Rectal smooth muscle tissue (tissue), 1 donor: Measurements from ENCODE around the gene CUBN.

Experiments used
- H3K27ac ChIP-seq: one replicate; pipeline ENCODE4 v1.7.0; 2013; ENCODE audit warnings: low read depth, low read length, inconsistent platforms
- H3K27me3 ChIP-seq: one replicate; pipeline ENCODE4 v1.7.0; 2013; ENCODE audit warnings: low read length; ENCODE audit not compliant: control insufficient read depth, insufficient read depth
- H3K36me3 ChIP-seq: one replicate; pipeline ENCODE4 v1.7.0; 2013; ENCODE audit warnings: low read length; ENCODE audit not compliant: control insufficient read depth, insufficient read depth
- H3K4me1 ChIP-seq: one replicate; pipeline ENCODE4 v1.7.0; 2013; ENCODE audit warnings: low read length; ENCODE audit not compliant: control insufficient read depth, insufficient read depth
- H3K4me3 ChIP-seq: one replicate; pipeline ENCODE4 v1.7.0; 2013; ENCODE audit warnings: low read length
- H3K9ac ChIP-seq: one replicate; pipeline ENCODE4 v1.7.0; 2013; ENCODE audit warnings: low read length

The CUBN gene

DNA sequence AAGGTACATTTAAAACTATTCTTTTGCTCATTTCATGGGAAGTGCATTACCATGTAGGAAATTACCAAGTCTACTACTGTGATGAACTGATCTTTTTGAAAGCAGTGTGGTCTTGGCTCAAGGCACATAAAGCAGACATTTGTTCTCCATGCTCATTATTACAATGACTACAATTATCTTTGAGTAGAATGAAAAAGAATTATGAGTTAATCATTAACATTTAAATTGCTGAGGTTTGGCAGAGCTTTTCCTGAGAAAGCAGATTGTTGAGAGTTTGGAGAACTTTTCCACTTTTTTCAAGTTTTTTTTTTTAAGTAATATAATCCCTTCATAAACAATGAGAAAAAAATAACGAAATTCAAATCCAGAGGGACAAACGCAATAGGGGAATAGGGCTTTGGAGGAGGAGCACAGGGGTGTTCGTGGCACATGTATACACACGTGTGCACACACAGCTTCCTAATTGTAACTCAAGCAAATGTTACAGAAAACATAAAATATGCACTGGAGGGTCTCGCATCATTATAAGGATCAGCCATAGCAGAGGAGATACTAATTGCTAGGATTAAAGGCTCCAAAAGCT is 8.9 kb upstream of the CUBN start:
- no peak overlapping the region for H3K9ac ChIP-seq
- H3K4me1 ChIP-seq: no peaks in the 10 kb centered on the region
- no peak overlapping the region for H3K27ac ChIP-seq
- no peaks in the 10 kb centered on the region for H3K36me3 ChIP-seq
- no peak overlapping the region for H3K4me3 ChIP-seq
- H3K27me3 ChIP-seq: no peaks in the 10 kb centered on the region

DNA sequence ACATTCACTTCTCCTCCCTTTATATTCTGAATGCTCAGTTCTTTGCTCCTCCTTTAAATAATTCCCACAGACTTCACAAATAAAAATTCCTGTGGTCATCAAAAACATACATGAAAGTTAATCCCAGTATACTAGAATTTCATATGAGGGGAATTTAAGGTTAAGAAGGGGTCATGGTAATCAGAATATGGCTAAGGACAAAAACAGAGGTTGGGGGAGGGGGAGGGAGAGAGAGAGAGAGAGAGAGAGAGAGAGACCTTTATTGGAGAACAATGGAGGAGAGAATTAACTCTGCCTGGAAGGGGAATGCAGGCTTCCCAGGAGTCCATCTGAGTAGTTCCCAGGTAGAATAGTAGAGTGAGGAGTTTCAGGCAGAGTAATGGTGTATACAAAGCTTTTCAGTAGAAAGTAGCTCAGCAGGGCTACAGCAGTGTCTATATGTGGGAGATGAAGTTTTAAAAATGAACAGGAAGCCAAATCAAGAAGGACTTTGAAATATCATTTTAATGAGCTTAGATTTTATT is 5.2 kb upstream of the CUBN start:
- Histone ChIP-seq H3K27ac (no peak overlapping the region), H3K4me1 (no peaks in the 10 kb centered on the region), H3K4me3 (no peak overlapping the region), H3K9ac (no peak overlapping the region), H3K27me3 (no peaks in the 10 kb centered on the region), H3K36me3 (no peaks in the 10 kb centered on the region)

DNA sequence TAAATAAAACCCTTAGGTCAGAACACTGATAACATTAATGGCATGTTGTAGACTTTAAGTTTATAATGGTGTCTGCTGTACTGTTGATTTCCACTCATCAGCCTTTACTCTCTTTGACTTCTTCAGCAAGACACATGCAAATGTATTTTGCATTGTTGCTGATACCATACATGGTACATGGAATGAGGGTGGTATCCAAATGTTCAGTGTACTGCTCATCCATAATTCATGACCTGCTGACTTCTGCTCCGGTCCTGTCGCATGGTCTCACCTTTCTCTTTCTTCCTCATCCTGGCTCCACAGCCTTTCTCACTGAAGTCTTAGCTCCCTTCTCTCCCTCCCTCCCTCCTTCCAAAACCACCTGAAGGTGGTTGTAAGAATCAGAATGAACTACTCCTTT is 4.7 kb upstream of the CUBN start:
- Histone ChIP-seq H3K4me3 (no peak overlapping the region), H3K4me1 (no peaks in the 10 kb centered on the region), H3K27me3 (no peaks in the 10 kb centered on the region), H3K9ac (no peak overlapping the region), H3K36me3 (no peaks in the 10 kb centered on the region), H3K27ac (no peak overlapping the region)

DNA sequence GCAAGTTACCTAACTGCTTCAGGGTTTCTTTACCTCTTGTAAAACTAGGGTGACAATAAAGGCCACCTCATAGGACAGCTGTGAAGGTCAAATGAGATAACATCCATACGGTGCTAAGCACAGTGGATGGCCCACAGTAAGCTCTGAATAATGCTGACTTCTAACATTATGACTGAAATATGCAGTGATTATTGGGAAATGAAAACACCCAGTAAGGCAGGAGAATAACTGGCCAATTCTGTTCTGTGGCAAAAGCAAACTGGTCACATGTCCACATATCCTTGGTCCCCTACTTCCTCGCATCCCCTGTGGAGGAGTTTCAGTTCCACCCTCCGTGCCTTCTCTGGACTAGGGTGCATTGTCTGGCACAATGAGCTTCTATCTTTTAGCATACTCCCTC is 1.4 kb downstream of the CUBN start:
- H3K9ac ChIP-seq: no peak overlapping the region
- H3K27me3 ChIP-seq: no peaks in the 10 kb centered on the region
- H3K4me1 ChIP-seq: no peaks in the 10 kb centered on the region
- no peaks in the 10 kb centered on the region for H3K36me3 ChIP-seq
- H3K4me3 ChIP-seq: no peak overlapping the region
- H3K27ac ChIP-seq: no peak overlapping the region

DNA sequence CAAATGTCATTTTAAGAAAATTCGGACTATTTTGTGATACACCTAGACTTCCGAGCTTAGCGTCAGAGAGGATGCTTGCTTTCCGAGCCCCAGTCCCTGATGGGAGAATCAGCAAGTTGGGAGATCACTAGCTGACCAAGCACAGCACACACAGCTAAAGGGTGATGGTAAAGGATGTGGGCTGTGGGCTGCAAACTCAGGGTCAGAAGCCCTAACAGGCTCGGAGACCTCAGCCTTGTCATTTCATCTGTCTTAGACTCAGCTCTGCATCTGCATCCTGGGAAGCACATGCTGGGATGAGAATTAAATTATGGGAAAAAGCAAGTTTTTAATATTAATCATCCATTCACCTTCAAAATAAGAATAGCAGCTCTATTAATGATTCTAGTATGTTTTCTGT is 3.3 kb downstream of the CUBN start:
- H3K27ac ChIP-seq: no peak overlapping the region
- no peak overlapping the region for H3K4me3 ChIP-seq
- H3K36me3 ChIP-seq: no peaks in the 10 kb centered on the region
- H3K9ac ChIP-seq: no peak overlapping the region
- no peaks in the 10 kb centered on the region for H3K27me3 ChIP-seq
- H3K4me1 ChIP-seq: no peaks in the 10 kb centered on the region

DNA sequence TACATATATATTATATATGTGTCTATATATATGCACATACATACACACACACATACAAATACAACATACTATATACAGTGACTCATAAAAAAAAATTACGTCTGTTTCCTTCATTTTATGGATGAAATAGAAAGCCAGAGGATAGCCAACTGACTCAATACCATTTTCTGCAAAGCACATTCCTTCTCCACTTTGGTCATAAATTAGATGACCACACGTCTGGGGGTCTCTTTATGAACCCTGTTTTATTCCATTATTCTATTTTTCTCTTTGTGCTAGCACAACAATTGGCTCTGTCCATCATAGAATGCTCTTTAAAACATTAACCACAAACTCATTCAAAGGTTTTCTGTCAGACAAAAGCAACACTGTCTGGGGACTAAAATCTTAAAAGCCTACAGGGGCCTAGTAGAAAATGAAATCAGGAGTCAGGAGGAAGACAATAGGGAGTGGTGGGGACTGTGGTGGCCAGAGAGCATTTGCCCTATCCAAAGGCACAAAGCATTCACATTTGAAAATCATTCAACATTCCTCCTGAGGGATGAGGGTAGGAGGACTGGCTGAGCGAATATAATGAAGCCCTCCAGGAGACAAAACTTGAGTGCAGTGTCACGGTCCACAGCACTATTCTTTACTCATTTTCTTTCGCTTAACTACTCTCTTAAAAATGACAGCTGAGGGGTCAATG is 4.3 kb downstream of the CUBN start:
- no peak overlapping the region for H3K9ac ChIP-seq
- no peaks in the 10 kb centered on the region for H3K36me3 ChIP-seq
- H3K27me3 ChIP-seq: no peaks in the 10 kb centered on the region
- H3K27ac ChIP-seq: no peak overlapping the region
- H3K4me1 ChIP-seq: no peaks in the 10 kb centered on the region
- H3K4me3 ChIP-seq: no peak overlapping the region

DNA sequence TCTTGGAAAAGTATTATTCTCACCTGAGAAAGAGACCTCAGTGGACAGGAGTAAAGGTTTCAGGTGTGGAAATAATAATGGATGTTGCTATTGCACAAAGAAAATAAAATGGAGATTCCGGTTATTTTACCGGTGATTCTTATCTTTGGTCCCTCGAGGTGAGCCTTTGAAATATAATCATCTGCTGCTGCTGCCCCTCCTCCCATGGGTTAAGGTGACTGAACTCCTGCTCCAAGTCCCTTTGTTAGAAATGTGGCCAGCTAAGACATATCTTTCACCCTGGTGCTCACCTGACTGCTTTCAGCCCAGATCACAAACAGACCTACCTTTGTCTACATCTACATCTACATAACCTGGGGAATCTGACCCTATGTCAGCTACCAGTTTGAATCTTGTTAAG is 5.7 kb downstream of the CUBN start:
- Histone ChIP-seq H3K27ac (no peak overlapping the region), H3K4me3 (no peak overlapping the region), H3K4me1 (no peaks in the 10 kb centered on the region), H3K27me3 (no peaks in the 10 kb centered on the region), H3K9ac (no peak overlapping the region), H3K36me3 (no peaks in the 10 kb centered on the region)

DNA sequence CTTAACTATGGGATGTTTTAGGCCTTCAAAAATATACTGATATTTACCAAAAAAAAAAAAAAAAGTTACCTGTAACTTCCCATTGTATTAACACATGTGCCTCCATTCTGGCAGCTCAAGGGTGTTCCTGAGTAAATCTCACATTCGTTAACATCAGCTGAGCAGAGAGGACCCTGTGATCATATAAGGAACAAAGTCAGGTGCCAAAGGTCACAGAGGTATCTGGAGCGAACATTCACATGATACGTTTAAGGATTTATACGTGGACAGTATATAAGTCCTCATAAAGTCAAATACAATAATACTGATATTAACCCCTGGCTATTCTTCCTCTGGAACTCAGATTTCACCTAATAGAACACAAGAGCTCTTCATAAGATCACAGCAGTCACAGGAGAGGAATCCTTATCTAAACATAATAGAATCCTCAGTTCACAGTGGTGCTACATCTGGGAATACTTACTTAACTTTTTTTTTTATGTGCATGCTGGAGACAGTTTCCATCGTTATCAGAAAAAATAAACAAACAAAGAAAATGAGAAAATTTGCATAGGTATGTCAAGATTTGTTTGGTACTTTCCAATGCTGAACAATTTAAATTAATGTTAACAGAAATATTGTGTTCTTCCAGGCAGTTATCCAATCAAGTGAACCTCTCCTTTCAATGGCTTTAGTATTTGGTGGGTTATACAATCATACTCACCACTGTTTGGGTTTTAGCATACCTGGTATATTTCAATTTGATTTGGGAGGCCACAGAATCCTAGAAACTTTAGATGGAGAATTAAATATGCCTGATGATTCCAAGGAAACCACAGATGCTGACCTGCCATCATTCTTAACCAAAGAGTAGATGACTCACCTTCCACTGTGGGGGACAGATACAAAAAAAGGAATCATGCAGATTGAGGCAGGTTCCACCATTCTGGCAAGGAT is 6.6 kb downstream of the CUBN start:
- Histone ChIP-seq H3K36me3 (no peaks in the 10 kb centered on the region), H3K27me3 (no peaks in the 10 kb centered on the region), H3K9ac (no peak overlapping the region), H3K4me3 (no peak overlapping the region), H3K27ac (no peak overlapping the region), H3K4me1 (no peaks in the 10 kb centered on the region)

DNA sequence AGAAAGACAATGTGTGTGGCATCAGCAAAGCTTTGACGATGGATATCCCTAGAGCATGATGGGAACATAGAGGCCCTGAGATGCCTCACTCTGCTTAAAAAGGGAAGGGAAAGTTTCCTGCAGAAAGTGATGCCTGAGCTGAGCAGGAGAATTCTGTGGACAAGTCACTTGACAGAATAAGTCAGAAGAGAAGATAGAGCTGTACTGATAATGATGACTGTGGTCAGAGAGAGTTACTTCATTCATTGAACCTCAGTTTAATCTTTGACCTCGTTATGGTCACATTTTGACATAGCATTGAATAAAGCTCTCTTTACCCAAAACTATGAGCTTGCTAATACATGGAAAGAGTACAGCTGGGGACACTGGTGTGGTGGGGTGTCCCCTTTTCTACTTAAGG is 7.6 kb downstream of the CUBN start:
- no peaks in the 10 kb centered on the region for H3K36me3 ChIP-seq
- H3K4me3 ChIP-seq: no peak overlapping the region
- H3K27ac ChIP-seq: no peak overlapping the region
- H3K9ac ChIP-seq: no peak overlapping the region
- no peaks in the 10 kb centered on the region for H3K4me1 ChIP-seq
- H3K27me3 ChIP-seq: no peaks in the 10 kb centered on the region

DNA sequence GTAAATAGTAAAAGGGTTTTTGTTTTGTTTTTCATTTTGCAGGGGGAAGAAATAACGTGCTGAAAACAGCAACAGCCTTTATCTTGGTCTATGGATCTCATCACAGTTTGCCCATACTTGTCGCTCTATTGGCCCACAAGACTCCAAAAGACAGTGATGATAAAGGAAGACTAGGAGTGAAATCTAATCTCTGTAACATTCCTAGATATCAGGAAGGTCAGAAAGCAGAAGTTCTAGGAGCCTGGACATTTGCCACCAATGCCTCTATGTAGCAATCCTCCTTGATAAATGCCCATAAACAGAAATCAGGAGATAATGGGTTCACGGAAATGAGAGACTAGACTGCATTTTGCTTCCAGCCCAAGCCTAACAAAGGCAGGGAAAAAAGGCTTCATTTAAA is 8.9 kb downstream of the CUBN start:
- Histone ChIP-seq H3K4me3 (no peak overlapping the region), H3K27me3 (no peaks in the 10 kb centered on the region), H3K27ac (no peak overlapping the region), H3K36me3 (no peaks in the 10 kb centered on the region), H3K4me1 (no peaks in the 10 kb centered on the region), H3K9ac (no peak overlapping the region)

DNA sequence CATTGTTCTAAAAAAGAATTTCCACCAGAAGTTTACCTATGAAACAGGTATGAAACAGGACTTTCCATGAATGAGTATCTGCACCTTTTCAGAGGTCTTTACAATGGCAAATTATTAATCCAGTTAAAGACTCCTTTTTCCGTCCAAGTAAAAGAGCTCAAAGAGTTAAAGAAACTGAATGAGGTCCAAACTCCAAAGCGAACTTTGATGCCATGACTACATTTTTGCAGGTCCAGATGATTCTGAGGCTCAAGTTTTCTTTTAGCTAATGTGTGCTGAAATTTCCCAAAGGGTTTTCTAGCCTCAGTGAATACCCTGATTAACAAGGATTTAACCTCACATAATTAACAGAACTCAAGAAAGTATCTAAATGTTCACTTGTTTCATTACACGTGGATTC is 9.8 kb downstream of the CUBN start:
- no peaks in the 10 kb centered on the region for H3K4me1 ChIP-seq

DNA sequence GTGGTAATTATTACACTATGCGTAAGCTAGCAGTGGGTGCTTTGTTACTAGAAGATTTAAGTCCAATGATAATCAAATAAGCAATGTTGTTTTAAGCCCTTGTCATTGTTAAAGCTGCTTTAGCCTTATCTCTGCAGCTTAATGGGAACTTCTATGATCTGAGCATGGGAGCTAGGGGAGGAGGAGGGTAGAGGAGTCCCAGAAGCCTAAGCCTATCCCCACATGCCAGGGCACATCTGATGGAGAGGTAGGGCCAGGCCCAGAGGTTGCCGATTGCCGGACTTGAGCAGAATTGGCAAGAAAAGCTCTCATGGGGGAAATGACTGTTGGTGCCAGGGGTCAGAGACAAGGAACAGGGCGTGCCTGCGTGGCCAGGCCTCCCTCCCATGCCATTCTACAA is 13.4 kb downstream of the CUBN start:
- no peak overlapping the region for H3K9ac ChIP-seq
- no peaks in the 10 kb centered on the region for H3K36me3 ChIP-seq
- H3K27me3 ChIP-seq: no peaks in the 10 kb centered on the region
- no peaks in the 10 kb centered on the region for H3K4me1 ChIP-seq
- no peak overlapping the region for H3K27ac ChIP-seq
- no peak overlapping the region for H3K4me3 ChIP-seq

More for the DNA sequence above, 9.8 kb downstream of the CUBN start:
- no peak overlapping the region for H3K4me3 ChIP-seq
- no peak overlapping the region for H3K9ac ChIP-seq
- H3K27me3 ChIP-seq: no peaks in the 10 kb centered on the region
- H3K36me3 ChIP-seq: no peaks in the 10 kb centered on the region
- no peak overlapping the region for H3K27ac ChIP-seq
